ENCODE measurements around the gene AURKB. TPM values are rescaled to one million over a fixed set of nuclear protein-coding genes. Genes with fewer than 3 reads are reported as not detected.

The AURKB gene
- total and polyA plus RNA-seq, 10 of the 15 experiments (the other 5 are each of a cell fraction or from before 2014, with no cell fraction given), result 52.7 to 209 (median 128) TPM

GRCh38 chr17:8225813-8226535 is 15.6 kb upstream of the AURKB start (continued):
- no peak for TF ChIP-seq GATAD2B (conservative IDR thresholded peaks at IDR 0.05; ENCODE audit: low read depth)
- TF ChIP-seq RCOR1 (conservative IDR thresholded peaks at IDR 0.05; ENCODE audit: low read depth, low read length), result no peak
- no peak for TF ChIP-seq STAT3 (IDR thresholded peaks at IDR 0.05; ENCODE audit: low read depth, low read length)
- 0 out of 2 replicates have a peak, but pooled peaks have one; percentile 0 for TF ChIP-seq RB1 (IDR thresholded peaks at IDR 0.05; ENCODE audit: borderline replicate concordance)

- WGBS (ENCODE audit: insufficient coverage, insufficient replicate concordance, low lambda C conversion rate, missing lambda C conversion rate), result 68% methylated on average over 26 of the region's 26 CpGs
- no peak for DNase-seq (ENCODE audit: low read depth, low spot score)
- no peaks in the 10 kb centered on the region for H3K27me3 ChIP-seq (replicated peaks in 1 of 2; ENCODE audit: control insufficient read depth in 2 of 2, insufficient read depth in 2 of 2, low read length in 1 of 2)
- POLR2A ChIA-PET, result interaction anchor here (0.6 to 9.0 kb wide), 12 partner anchors 12 to 332 kb away, joined by 3 to 161 read pairs (median 5); partner anchors contain the start of genes AURKB, BORCS6, CTC1 and PFAS
- H3K4me3 ChIP-seq, result no peak overlapping the region
- 0 out of 2 replicates have a peak overlapping the region, but pooled peaks have one; percentile 4 for H3K4me2 ChIP-seq (ENCODE audit: control insufficient read depth, insufficient read depth)
- RAD21 ChIA-PET (ENCODE audit: unreplicated experiment), result interaction anchor here (0.6 to 6.5 kb wide), 13 partner anchors 14 to 105 kb away, joined by 3 to 117 read pairs (median 8); partner anchors contain the start of genes AURKB, BORCS6, CTC1 and PFAS
- no peak for FAIRE-seq
- peaks cover 27% of the 10 kb centered on the region for H3K4me1 ChIP-seq (ENCODE audit: control insufficient read depth, insufficient read depth, low read length)
- no peaks in the 10 kb centered on the region for H3K79me2 ChIP-seq (ENCODE audit: control insufficient read depth, insufficient read depth, low read length)
- H3K9ac ChIP-seq (ENCODE audit: control insufficient read depth, insufficient read depth, low read length), result no peak overlapping the region
- no peak overlapping the region for H3K27ac ChIP-seq (ENCODE audit: control insufficient read depth, insufficient read depth)
- BruUV-seq (replicated peaks), result no TSS peak
- no peak overlapping the region for H2AFZ ChIP-seq (ENCODE audit: control insufficient read depth, low read depth, low read length)
- no peaks in the 10 kb centered on the region for H3K9me3 ChIP-seq (replicated peaks; ENCODE audit: control insufficient read depth, insufficient read depth, low read length)
- in situ Hi-C loops (cut with MboI) (loop anchor here (5.0 kb wide), 2 partner anchors 38 to 98 kb away; no protein-coding TSS in a partner anchor), intact Hi-C loops (cut with micrococcal nuclease; ENCODE audit: unreplicated experiment) (loop anchor here (5.0 kb wide), 2 partner anchors 53 to 88 kb away; no protein-coding TSS in a partner anchor)
- SMC1A ChIA-PET (ENCODE audit: uncharacterized antibody, unreplicated experiment), result interaction anchor here (1.1 to 6.7 kb wide), 9 partner anchors 14 to 106 kb away, joined by 3 to 64 read pairs (median 5); partner anchors contain the start of genes AURKB, CTC1, PFAS and RANGRF
- ATAC-seq, result no peak
- H4K20me1 ChIP-seq (ENCODE audit: control insufficient read depth, insufficient read depth), result no peaks in the 10 kb centered on the region; the same call in 1 of the 2 replicates
- CTCF ChIA-PET, result interaction anchor here (0.8 to 5.0 kb wide), 9 partner anchors 22 to 669 kb away, joined by 3 to 56 read pairs (median 14); partner anchors contain the start of genes BORCS6, CTC1, PFAS and RANGRF
- peaks cover 20 to 27% of the 10 kb centered on the region in 2 experiments; a peak in 3 of 4 replicates for H3K36me3 ChIP-seq (ENCODE audit: control insufficient read depth in 2 of 2, insufficient read depth in 2 of 2, low read length in 1 of 2)
- no peak for TF ChIP-seq STAT3 (IDR thresholded peaks at IDR 0.05; ENCODE audit: low read depth, low read length)
- TF ChIP-seq REST (IDR thresholded peaks at IDR 0.05; ENCODE audit: low read depth, low read length), result no peak
- no peak for TF ChIP-seq BACH1 (IDR thresholded peaks at IDR 0.05; ENCODE audit: borderline replicate concordance)
- peak; percentile 43; the same call in 1 of the 2 replicates for TF ChIP-seq POLR2AphosphoS5 (IDR thresholded peaks at IDR 0.05; ENCODE audit: low read length)
- TF ChIP-seq SKIL (IDR thresholded peaks at IDR 0.05; ENCODE audit: low read depth, poor library complexity, severe bottlenecking), result no peak
- TF ChIP-seq PAX8 (IDR thresholded peaks at IDR 0.05), result no peak
- no peak for TF ChIP-seq TCF7 (IDR thresholded peaks at IDR 0.05; ENCODE audit: borderline replicate concordance)
- TF ChIP-seq NFXL1 (IDR thresholded peaks at IDR 0.05; ENCODE audit: borderline replicate concordance), result no peak
- TF ChIP-seq SREBF2 (IDR thresholded peaks at IDR 0.05; ENCODE audit: low read length), result no peak
- TF ChIP-seq ASH2L (IDR thresholded peaks at IDR 0.05; ENCODE audit: borderline replicate concordance, low read depth), result no peak
Measured at GRCh38 chr17:8224891-8225812, 14.8 kb upstream of the AURKB start.

Data from GM12878 (cell line).